Brain microvascular endothelial cell (primary cell): ENCODE results near the gene ATF7IP2.
"Not testable (repeated sequence)": the region's sequence is repeated elsewhere in the genome, so short reads cannot be mapped to it uniquely, and the experiment has no call there.

Experiments used
- DNase-seq: peaks from one replicate; pipeline ENCODE4 v3.0.0-alpha.2; 2020
- H3K27ac ChIP-seq: fragments of 250-450 bp; sonication (Bioruptor Pico); 2 replicates; pipeline ENCODE4 v1.5.1; 2020; ENCODE audit warnings: mild to moderate bottlenecking, moderate library complexity
- H3K27me3 ChIP-seq: fragments of 250-450 bp; sonication (Bioruptor Pico); replicated peaks from 2 replicates; pipeline ENCODE4 v1.5.1; 2020; ENCODE audit warnings: mild to moderate bottlenecking
- H3K36me3 ChIP-seq: fragments of 250-450 bp; sonication (Bioruptor Pico); replicated peaks from 2 replicates; pipeline ENCODE4 v1.5.1; 2020; ENCODE audit warnings: mild to moderate bottlenecking
- H3K4me3 ChIP-seq: 2 replicates; pipeline ENCODE4 v1.5.1; 2011; ENCODE audit warnings: low read depth, mild to moderate bottlenecking, control low read depth, low read length, moderate library complexity
- CTCF ChIP-seq: IDR thresholded peaks from 2 replicates; pipeline ENCODE4 v1.5.1; 2011; ENCODE audit warnings: low read depth, mild to moderate bottlenecking, moderate library complexity, low read length, control low read depth, inconsistent platforms; ENCODE audit errors: missing control alignments
- in situ Hi-C: cut with HindIII; loops from 2 replicates; pipeline ENCODE4 v1.10.0; 2017; ENCODE audit warnings: low sequenced_read_pairs, low pct_ligation_motif_present

Gene ATF7IP2

DNA sequence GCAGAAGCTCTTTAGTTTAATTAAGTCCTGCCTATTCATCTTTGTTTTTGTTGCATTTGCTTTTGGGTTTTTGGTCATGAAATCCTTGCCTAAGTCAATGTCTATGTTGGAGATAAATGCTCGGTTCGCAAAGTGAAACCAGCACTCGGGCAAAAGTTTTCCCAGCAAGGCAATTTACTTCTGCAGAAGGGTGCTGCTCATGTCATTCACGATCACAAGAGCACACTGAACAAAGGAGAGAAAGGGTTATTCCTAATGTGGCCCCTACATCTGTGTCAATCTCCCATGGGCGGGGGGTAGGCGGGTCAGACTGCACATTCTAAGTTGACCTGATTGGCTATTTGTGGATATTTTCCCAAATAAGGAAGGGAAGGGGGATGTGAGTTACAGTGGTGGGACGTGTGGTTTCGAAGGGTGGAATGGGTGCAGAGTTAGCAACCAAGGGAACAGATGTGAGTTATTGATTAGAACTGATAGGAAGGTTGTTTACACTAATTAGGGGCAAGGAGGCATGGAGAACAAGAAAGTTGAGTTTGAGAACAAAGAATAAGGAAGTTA, 23.0 kb downstream of the ATF7IP2 start:
- H3K27me3 ChIP-seq, result no peaks in the 10 kb centered on the region
- no peak overlapping the region for H3K27ac ChIP-seq
- in situ Hi-C loops, result no loop called here
- DNase-seq, result no peak
- H3K4me3 ChIP-seq, result no peak overlapping the region
- TF ChIP-seq CTCF, result no peak
- H3K36me3 ChIP-seq, result no peaks in the 10 kb centered on the region

GRCh38 chr16:10409713-10410112, 23.9 kb downstream of the ATF7IP2 start:
- in situ Hi-C loops, H3K4me3 ChIP-seq, H3K27me3 ChIP-seq: not testable (repeated sequence)

DNA sequence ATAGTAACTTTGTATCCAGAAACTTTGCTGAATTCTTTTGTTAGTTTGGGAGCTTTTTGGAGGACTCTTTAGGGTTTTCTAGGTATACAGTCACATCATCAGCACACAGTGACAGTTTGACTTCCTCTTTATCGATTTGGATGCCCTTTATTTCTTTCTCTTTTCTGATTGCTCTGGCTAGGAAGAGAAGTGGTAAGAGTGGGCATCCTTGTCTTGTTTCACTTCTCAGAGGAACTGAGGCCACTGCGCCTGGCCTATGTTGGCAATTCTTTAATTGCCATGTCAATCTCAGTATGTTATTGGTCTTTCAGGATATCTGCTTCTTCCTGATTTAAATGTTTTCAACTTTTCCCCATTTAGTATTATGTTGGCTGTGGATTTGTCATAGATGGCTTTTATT, 24.6 kb downstream of the ATF7IP2 start:
- H3K27me3 ChIP-seq, result no peaks in the 10 kb centered on the region
- no peak overlapping the region for H3K27ac ChIP-seq
- no peak for TF ChIP-seq CTCF
- no peak for DNase-seq
- no peak overlapping the region for H3K4me3 ChIP-seq
- H3K36me3 ChIP-seq, result no peaks in the 10 kb centered on the region
- in situ Hi-C loops, result no loop called here

More at GRCh38 chr16:10409713-10410112, 23.9 kb downstream of the ATF7IP2 start:
- not testable (repeated sequence) for H3K36me3 ChIP-seq, H3K27ac ChIP-seq, DNase-seq

GRCh38 chr16:10412935-10413601, 27.2 kb downstream of the ATF7IP2 start:
- in situ Hi-C loops, result no loop called here
- no peak for DNase-seq
- TF ChIP-seq CTCF, result no peak

GRCh38 chr16:10418204-10418603, 32.3 kb downstream of the ATF7IP2 start:
- H3K4me3 ChIP-seq, in situ Hi-C loops, DNase-seq: not testable (repeated sequence)

More at GRCh38 chr16:10412935-10413601, 27.2 kb downstream of the ATF7IP2 start:
- H3K27ac ChIP-seq, result no peak overlapping the region
- no peak overlapping the region for H3K4me3 ChIP-seq
- no peaks in the 10 kb centered on the region for H3K27me3 ChIP-seq
- H3K36me3 ChIP-seq, result no peaks in the 10 kb centered on the region

GRCh38 chr16:10419701-10420100, 33.8 kb downstream of the ATF7IP2 start:
- no peaks in the 10 kb centered on the region for H3K27me3 ChIP-seq
- no peak for DNase-seq
- H3K27ac ChIP-seq, result no peak overlapping the region
- in situ Hi-C loops, result no loop called here
- H3K36me3 ChIP-seq, result no peaks in the 10 kb centered on the region
- H3K4me3 ChIP-seq, result no peak overlapping the region
- TF ChIP-seq CTCF, result no peak

More at GRCh38 chr16:10418204-10418603, 32.3 kb downstream of the ATF7IP2 start:
- H3K27ac ChIP-seq, H3K36me3 ChIP-seq, H3K27me3 ChIP-seq: not testable (repeated sequence)

DNA sequence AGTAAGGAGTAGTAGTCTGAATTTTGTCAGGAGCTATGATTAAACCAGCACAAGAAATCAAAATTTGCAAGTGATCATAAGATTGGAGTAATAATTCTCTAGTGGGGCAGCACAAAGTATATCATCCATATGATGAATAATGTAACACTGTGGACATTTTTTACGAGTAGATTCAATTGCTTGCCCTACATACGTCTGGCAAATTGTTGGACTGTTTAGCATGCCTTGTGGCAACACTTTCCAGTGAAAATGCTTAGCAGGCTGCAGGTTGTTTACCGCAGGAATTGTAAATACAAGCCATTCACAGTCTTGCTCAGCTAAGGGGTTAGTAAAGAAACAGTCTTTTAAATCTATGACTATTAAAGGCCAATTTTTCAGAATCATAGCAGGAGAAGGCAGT, 35.7 kb downstream of the ATF7IP2 start:
- Histone ChIP-seq H3K36me3 (no peaks in the 10 kb centered on the region), H3K4me3 (no peak overlapping the region), H3K27me3 (no peaks in the 10 kb centered on the region), H3K27ac (no peak overlapping the region)
- in situ Hi-C loops, result no loop called here
- no peak for DNase-seq
- no peak for TF ChIP-seq CTCF
